Left forelimb (tissue), 1 donor: ENCODE measurements around the gene UGT2A3.
"Not testable (repeated sequence)": the region's sequence is repeated elsewhere in the genome, so short reads cannot be mapped to it uniquely, and the experiment has no call there.

Experiments
- DNase-seq: peaks from one replicate; pipeline ENCODE4 v3.0.0-alpha.2; 2018; ENCODE audit warnings: low spot score

The UGT2A3 gene

GRCh38 chr4:68951078-68951805 is at the start of gene UGT2A3:
Gene UGT2A3, minus strand, starts transcription at chr4:68951804. Its CDS starts 44 bp downstream, at chr4:68951760.
- DNase-seq: no peak

DNA sequence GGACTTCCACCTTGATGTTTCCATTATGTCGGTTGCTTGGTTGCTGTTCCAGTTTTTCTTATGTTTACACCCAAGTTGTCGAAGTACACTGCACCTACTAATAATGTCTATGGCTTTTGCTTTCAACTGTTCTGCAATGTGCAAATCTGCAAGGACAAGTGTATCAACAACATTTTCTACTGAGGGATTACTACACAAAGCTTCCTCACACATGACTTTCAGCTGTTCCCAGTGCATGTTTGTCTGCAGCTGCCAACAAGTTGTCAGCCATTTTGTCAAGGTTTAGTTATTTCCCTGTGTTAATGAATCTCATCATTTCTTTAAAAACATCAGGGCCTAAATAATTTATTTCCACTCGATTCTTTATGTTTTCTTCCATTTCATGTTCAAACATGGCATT is 45.4 kb upstream of the UGT2A3 start:
- no peak for DNase-seq

DNA sequence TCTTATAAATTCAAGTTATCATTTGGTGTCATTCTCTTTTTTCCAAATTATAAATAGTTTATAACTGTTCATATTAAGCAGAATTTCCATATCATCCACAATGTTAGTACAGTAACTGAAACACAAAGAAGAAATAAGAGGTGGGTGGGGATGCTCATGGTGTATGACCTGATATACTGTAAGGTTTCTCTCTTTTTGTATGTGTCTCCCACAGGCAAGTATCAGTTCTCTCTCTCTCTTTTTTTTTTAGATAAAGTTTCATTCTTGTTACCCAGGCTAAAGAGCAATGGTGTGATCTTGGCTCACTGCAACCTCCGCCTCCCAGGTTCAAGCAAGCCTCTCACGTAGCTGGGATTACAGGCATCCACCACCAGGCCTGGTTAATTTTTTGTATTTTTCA is 43.7 kb upstream of the UGT2A3 start:
- DNase-seq: no peak

DNA sequence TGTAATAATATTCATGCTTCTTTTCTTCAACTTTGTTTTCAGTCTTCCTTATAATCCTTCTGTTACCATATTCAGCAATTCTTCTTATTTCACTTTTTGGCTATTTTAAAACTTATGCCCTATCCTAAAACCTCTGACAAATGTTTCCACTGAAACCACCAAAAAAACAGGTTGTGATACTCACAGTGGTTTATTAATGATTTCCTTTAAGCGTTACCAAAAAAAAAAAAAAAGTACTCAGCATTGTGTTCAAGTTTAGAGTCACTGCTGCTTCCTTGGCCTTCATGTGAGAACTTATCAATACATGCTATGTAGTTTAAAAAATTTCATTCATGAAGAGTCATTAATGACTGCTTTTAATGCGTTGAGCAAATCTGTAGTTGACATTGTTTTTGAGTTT is 35.4 kb upstream of the UGT2A3 start:
- no peak for DNase-seq

DNA sequence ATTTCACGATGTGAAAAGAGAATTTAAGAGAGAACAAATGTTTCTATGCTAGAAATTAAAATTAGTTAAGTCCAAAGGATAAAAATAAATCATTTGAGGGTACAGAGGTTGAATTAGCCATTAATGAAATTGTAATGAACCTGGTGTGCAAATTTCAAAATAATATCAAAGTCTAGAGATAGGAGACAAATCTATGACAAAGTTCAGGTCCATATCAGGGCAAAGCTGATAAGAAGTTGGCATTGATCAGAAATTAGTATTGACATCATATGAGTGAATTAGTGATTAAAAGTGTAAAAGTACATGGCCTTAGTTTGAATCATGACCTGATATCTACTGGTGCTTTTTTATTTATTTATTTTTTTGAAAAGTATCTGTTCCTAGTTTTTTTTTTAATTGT is 33.8 kb upstream of the UGT2A3 start:
- DNase-seq: no peak

DNA sequence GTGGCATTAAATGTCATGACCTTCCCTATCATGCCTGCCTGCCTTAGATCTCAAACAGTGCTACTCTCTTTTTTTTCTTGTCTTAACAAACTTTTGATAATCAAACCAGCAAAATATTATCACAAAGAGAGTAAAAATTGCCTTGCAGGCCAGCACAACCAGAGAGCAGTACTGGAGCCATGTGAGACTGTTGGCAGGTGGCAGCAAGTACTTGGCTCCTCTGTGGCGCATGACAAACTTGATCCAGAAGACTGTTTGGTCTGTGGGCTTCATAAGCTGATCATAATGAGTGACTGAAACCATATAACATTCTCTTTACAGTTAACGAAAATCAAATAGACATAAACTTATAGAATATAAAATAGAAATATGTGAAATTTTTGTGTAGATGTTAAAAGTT is 33.3 kb upstream of the UGT2A3 start:
- no peak for DNase-seq

DNA sequence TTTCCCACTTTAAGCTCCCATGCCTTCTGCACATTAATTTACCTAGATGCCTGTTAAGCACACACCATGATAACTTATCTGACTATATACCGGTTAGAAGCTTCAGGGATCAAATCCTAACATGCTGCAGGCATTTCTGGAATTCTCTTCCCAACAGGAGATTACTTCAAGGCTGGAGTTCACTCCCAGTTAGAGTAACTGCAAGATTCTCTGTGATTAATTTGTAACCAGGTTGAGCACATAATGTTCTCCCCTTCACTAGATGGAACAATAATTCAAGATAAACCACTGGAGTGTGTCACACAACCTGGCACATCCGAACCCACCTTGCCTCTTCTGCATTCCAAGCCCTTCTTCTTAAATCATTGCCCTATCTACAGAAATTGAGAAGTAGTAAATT is 11.8 kb upstream of the UGT2A3 start:
- no peak for DNase-seq

DNA sequence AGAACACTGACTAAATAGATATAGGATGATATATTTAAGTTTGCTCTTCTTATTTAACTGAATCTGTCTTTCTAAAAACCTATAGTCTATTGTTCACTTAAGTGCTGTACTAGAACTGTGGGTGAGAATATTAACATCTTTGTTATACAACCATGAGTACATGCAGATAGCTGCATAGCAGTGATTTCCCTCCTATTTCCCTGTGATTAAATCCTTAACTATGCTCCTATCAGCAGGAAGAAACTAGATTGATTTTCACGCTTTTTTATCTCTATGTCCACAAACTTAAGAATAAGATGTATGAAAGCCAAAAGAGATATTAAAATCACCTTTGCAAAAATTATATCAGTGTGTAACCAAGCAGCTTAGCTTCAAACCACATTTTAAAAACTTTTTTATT is 11.3 kb upstream of the UGT2A3 start:
- DNase-seq: no peak

GRCh38 chr4:68960294-68961163 is 8.9 kb upstream of the UGT2A3 start:
- DNase-seq: no peak

DNA sequence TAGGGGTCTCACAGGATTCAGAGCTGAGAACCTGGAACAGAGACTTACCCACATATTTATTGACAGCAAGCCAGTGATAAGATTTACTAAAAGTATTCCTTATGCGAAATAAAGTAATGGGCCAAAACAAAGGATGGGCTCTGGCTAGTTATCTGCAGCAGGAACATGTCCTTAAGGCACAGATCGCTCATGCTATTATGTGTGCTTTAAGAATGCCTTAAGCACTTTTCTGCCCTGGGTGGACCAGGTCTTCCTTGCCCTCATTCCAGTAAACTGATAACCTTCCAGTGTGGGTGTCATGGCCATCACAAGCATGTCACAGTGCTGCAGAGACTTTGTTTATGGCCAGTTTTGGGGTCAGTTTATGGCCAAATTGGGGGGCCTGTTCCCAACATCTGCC is 7.5 kb upstream of the UGT2A3 start:
- DNase-seq: not testable (repeated sequence)

- DNase-seq: no peak
Observed at GRCh38 chr4:68954126-68954525, 2.5 kb upstream of the UGT2A3 start.

- no peak for DNase-seq
Observed at GRCh38 chr4:68953056-68953596, 1.5 kb upstream of the UGT2A3 start.

GRCh38 chr4:68951806-68952585 is 392 bp upstream of the UGT2A3 start:
- DNase-seq: no peak

DNA sequence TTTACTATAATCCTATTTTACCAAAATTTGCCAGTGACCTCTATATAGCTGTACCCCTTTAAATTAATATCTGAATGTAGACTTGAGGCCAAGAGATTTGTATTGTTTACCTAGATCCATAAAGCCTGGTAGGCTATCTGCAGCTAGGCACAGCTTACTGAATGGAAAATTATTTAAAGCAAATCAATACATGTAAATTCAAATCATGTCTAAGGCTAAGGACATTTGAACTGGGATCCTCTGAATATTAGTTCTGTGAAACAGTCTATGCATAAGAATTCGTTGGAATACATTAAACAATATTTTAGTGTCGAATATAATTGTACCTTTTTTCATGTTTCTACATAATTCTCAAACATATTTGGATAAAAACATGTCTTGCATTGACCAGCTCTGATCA is 1.6 kb downstream of the UGT2A3 start:
- DNase-seq: no peak

GRCh38 chr4:68948985-68949384 is 2.6 kb downstream of the UGT2A3 start:
- DNase-seq: no peak

DNA sequence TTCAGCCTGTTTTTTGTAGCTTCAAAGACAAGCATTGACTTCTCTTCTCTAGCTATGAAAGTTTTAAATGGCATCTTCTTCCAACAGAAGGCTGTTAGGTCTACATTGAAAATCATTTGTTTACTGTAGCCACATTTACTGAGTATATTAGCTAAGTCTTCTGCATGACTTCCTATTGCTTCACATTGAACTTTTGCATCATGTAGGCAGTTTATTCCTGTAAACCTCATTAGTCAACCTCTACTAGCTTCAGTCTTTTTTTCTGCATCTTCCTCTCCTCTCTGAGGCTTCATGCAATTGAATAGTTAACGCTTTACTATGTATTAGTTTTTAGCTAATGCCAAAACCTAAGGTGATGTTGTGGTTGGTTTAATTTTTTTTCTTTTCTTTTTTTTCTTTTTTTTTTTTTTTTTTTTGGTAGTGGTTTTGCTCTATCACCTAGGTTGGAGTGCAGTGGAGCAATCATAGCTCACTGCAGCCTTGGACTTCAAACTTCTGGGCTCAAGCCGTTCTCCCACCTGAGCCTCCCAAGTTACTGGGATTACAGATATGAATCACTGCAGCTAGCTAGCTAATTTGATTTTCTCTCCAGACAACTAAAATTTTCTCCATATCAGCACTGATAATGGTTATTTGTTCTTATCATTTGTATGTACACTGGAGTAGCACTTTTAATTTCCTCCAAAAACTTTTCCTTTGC is 3.4 kb downstream of the UGT2A3 start:
- DNase-seq: no peak

GRCh38 chr4:68929076-68929737 is 22.4 kb downstream of the UGT2A3 start:
- DNase-seq: no peak

DNA sequence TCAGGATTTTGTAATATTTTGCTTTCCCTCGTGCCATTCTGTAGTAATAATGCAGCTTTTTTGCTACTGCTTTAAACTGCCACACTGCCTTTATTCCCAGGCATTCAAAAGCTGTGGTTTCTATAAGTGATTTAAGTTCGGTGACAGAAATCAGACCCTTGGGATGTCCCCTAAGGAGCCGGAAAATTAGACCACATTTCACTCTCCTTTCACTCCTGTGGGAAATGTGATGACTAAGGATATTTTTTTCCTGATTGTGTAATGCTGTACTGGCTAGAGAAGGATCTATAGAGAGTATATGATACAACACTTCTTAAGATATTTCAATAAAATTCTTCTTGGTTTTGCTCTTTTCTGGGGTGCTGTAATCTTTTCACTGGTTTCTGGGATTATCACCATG is 24.4 kb downstream of the UGT2A3 start:
- DNase-seq: no peak

DNA sequence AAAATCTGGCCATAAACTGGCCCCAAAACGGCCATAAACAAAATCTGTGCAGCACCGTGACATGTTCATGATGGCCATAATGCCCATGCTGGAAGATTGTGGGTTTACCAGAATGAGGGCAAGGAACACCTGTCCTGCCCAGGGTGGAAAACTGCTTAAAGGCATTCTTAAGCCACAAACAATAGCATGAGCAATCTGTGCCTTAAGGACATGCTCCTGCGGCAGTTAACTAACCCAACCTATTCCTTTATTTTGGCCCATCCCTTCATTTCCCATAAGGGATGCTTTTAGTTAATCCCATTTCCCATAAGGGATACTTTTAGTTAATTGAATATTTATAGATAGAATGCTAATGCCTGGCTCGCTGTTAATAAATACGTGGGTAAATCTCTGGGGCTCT is 29.4 kb downstream of the UGT2A3 start:
- DNase-seq: not testable (repeated sequence)

DNA sequence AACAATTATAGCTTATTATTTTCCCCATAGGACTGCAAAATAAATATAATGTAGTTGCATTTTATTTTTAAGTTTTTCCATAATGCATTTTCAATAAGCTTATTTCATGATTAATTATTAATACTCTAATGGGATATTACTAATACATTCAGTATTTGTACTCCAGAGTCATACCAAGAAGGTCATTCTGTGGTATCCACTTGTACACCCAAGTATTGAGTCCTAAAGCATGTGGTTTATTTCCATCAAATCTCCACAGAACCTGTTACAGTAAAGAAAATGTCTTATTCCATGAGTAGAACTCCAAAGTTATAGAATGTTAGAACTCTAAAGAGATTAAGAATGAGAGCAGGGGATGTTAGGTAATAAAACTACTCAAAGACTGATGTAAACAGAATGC is 30.6 kb downstream of the UGT2A3 start:
- DNase-seq: no peak

DNA sequence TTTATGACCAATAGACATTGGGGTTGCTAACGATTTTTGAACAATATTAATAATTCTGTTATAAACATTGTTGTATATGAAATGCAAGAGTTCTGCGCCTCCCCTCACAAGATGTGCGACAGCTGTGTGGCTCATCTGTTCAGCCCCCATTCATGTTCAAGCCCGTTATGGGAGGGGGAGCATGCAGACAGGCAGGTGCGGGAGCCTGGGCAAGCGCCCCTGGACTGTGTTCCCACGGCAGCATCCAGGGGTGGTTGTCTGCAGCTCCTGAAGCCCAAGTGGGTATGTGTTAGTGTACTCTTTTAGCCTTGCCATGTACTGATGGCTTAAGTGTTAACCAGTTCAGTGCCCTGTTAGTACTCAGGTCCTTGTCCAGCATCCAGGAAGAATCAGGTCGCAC is 34.6 kb downstream of the UGT2A3 start:
- DNase-seq: no peak
